ENCODE measurements around the gene APBB1IP. TPM values are rescaled to one million over a fixed set of nuclear protein-coding genes. Genes with fewer than 3 reads are reported as not detected.
"Not testable (repeated sequence)": the region's sequence is repeated elsewhere in the genome, so short reads cannot be mapped to it uniquely, and the experiment has no call there.

Gene APBB1IP
- total RNA-seq, result under 0.01 TPM in 1 of 2 replicates, not detected in the other

- DNase-seq (ENCODE audit: low read depth in 2 of 2), result no peak
Measured at GRCh38 chr10:26437637-26438461, at the start of gene APBB1IP. APBB1IP (plus strand) TSS chr10:26438341; CDS start chr10:26492327, 53,986 bp downstream.

- DNase-seq (ENCODE audit: low read depth in 2 of 2), result no peak
Measured at GRCh38 chr10:26389533-26389932, 48.6 kb upstream of the APBB1IP start.

- no peak for DNase-seq (ENCODE audit: low read depth in 2 of 2)
Measured at GRCh38 chr10:26391701-26392695, 46.1 kb upstream of the APBB1IP start.

- DNase-seq (ENCODE audit: low read depth in 2 of 2), result not testable (repeated sequence)
Measured at GRCh38 chr10:26398353-26398752, 39.8 kb upstream of the APBB1IP start.

DNA sequence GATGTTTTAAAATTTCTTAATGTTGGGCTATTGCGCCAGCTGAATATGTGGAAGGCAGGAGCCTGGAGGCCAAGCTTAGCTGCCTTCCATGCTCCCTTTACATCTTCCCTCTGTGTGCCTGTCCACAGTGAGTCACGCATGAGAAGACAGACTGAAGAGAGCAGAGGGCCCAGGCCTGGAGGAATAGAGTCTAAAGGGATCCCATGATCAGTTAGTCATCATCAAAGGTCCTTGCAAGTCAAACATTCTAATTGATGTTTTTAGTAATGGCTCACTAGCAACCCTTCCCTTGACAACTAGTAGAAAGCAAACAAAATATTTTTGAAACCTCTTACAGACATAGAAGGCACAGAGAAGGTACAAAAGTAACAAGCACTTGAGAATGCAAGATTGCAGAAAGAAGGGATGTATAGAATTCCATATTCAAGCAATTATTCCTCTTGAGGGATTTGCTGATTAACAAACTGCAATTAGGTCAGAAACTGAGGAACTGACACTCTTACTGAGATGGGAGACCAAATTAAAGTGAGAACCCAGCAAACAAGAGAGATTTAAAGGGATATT is 30.7 kb upstream of the APBB1IP start:
- no peak for DNase-seq (ENCODE audit: low read depth in 2 of 2)

DNA sequence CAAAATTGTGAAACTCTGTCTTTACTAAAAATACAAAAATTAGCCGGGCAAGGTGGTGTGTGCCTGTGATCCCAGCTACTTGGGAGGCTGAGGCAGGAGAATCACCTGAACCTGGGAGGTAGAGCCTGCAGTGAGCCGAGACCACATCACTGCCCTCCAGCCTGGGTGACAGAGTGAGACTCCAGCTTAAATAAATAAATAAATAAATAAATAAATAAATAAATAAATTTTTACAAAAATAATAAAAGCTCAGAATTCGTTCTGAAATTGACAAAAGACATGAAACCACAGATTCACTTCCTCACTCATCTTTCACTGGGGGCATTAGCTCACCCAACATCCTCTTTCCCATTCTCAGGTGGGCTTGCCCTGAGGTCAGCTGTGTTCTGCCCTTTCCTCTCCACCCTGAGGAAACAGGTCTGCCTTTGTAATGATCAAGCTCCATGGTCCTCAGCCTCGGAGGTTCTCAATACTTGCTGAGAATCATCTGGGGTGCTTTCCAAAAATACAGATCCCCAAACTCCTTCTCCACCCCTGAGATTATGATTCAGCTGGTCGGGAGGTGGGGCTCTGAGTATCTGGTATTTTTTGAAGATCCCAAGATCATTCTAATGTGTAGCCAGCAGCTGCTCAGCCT is 29.2 kb upstream of the APBB1IP start:
- no peak for DNase-seq (ENCODE audit: low read depth in 2 of 2)

DNA sequence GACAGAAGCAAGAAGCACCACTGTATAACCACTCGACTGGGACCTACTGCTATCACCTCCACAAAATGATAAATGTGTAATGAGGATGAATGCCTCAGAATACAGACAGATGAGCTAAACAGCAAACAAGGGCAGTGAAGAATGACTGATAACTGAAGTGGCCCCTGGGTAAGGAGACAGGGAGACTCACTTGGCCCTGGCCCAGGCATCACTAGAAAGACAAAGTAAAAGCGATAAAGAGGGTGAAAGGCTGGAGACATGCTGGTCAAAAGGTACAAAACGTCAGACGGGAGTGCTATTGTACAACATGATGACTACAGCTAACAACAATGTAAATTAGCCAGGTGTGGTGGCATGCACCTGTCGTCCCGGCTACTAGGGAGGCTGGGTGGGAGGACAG is 27.8 kb upstream of the APBB1IP start:
- no peak for DNase-seq (ENCODE audit: low read depth in 2 of 2)

- no peak for DNase-seq (ENCODE audit: low read depth in 2 of 2)
Measured at GRCh38 chr10:26412932-26413331, 25.2 kb upstream of the APBB1IP start.

- DNase-seq (ENCODE audit: low read depth in 2 of 2), result no peak
Measured at GRCh38 chr10:26413375-26413774, 24.8 kb upstream of the APBB1IP start.

- DNase-seq (ENCODE audit: low read depth in 2 of 2), result no peak
Measured at GRCh38 chr10:26417136-26417535, 21.0 kb upstream of the APBB1IP start.

GRCh38 chr10:26422977-26423376 is 15.2 kb upstream of the APBB1IP start:
- no peak for DNase-seq (ENCODE audit: low read depth in 2 of 2)

- DNase-seq (ENCODE audit: low read depth in 2 of 2), result no peak
Measured at GRCh38 chr10:26423722-26424121, 14.4 kb upstream of the APBB1IP start.

GRCh38 chr10:26430641-26431163 is 7.4 kb upstream of the APBB1IP start:
- DNase-seq (ENCODE audit: low read depth in 2 of 2), result no peak

- DNase-seq (ENCODE audit: low read depth in 2 of 2), result no peak
Measured at GRCh38 chr10:26432938-26433337, 5.2 kb upstream of the APBB1IP start.

DNA sequence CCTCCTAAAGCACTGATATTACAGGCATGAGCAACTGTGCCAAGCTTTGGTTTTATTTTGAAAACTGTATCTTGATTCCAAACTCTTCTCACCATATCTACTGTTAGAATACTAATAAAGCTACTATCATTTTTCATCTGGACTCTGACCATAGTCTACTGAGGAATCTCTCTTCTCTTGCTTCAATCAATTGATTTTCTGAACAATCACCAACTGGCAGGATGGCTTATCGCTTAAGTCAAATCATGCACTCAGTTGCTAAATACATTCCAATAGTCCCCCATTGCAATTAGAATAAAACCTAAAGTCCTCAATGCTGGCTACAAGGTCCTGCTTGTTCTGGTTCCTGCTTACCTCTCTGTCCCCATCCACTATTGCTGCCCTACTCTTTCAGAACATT is 2.3 kb upstream of the APBB1IP start:
- no peak for DNase-seq (ENCODE audit: low read depth in 2 of 2)

DNA sequence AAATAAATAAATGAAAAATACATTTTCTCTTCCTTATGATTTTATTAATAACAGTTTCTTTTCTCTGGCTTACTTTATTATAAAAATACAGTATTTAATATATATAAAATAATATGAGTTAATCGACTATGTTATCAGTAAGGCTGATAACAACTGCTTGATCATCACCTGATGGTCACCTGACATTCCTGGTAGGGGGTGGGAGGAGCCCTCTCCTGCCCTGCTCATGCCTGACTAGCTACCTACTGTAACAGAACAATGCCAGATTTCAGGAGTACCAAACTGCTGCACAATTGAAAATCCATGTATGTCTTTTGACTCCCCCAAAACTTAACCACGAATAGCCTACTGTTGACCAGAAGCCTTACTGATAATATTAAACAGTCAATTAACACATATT is 1.3 kb upstream of the APBB1IP start:
- no peak for DNase-seq (ENCODE audit: low read depth in 2 of 2)

GRCh38 chr10:26438534-26439341 is 597 bp downstream of the APBB1IP start:
- DNase-seq (ENCODE audit: low read depth in 2 of 2), result no peak

DNA sequence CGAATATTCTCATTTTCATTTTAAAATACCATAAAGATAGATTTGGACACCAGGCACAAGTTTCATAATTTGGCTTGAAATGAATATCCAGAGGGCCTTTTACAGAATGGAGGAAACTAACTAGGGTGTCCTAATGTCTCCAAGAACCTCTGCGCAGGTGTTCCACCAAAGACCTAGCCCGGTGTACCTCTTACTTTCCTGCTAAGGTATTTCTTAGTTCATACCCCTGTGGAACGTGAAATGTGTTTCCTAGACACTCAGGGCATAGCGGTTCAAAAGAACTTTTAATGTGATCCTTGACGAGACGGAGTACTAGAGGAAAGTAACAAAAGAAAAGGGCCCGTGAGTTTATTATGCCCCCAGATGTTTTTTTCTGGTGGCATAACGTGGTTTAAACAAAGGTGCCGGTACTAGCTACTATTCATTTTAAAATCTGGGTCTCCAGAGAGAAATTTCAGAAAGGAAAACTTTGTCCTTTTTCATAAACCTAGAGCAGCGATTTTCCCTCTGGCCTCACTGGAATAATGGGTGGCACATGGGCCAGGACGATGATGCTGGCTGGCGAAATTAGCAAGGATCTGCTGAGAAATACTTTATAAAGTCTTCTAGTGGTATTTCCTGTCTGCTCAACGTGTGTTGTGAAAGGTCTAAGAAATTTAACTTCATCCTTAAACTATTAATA is 1.4 kb downstream of the APBB1IP start:
- DNase-seq (ENCODE audit: low read depth in 2 of 2), result no peak

- DNase-seq (ENCODE audit: low read depth in 2 of 2), result no peak
Measured at GRCh38 chr10:26440088-26440470, 1.9 kb downstream of the APBB1IP start.
